ENCODE results near the gene AUNIP. TPM values are rescaled to one million over a fixed set of nuclear protein-coding genes. Genes with fewer than 3 reads are reported as not detected.

Gene AUNIP
- total and polyA plus RNA-seq, 7 donors, result 0.05 to 0.47 (median 0.13) TPM; not detected in 2

GRCh38 chr1:25814549-25815087 lies 44.6 kb downstream of the AUNIP start:
- ATAC-seq, result no peak
- Histone ChIP-seq H3K4me3 (no peak overlapping the region), H3K9me3 (no peaks in the 10 kb centered on the region), H3K36me3 (ENCODE audit: insufficient read depth in 1 of 2, low read depth in 1 of 2) (peaks cover 0 to 63% of the 10 kb centered on the region in 2 donors), H3K27ac (no peak overlapping the region), H3K4me1 (peaks cover 19% of the 10 kb centered on the region), H3K27me3 (ENCODE audit: insufficient read depth in 3 of 3, low read length in 2 of 3) (no peaks in the 10 kb centered on the region)
- intact Hi-C loops (cut with DNase I), result loop anchor here in 1 of 2 donors (5.0 kb wide), 1 partner anchor 312 kb away; no protein-coding TSS in a partner anchor
- DNase-seq, result no peak
- TF ChIP-seq CTCF (IDR thresholded peaks at IDR 0.05), result no peak
- 78 to 87% (median 84%) methylated on average over 7 of the region's 7 CpGs for WGBS, 3 donors

- no peak for TF ChIP-seq CTCF (IDR thresholded peaks at IDR 0.05)
- no peak overlapping the region for H3K4me3 ChIP-seq
- H3K4me1 ChIP-seq, result peaks cover 17% of the 10 kb centered on the region
- intact Hi-C loops (cut with DNase I), result loop anchor here in 1 of 2 donors (5.0 kb wide), 1 partner anchor 312 kb away; no protein-coding TSS in a partner anchor
- peaks cover 0 to 70% of the 10 kb centered on the region in 2 donors for H3K36me3 ChIP-seq (ENCODE audit: insufficient read depth in 1 of 2, low read depth in 1 of 2)
- WGBS, 3 donors, result 89 to 92% (median 90%) methylated on average over 24 of the region's 24 CpGs
- ATAC-seq (no peak), DNase-seq (no peak)
- no peaks in the 10 kb centered on the region for H3K9me3 ChIP-seq
- no peaks in the 10 kb centered on the region for H3K27me3 ChIP-seq (ENCODE audit: insufficient read depth in 3 of 3, low read length in 2 of 3)
- no peak overlapping the region for H3K27ac ChIP-seq
Measured at GRCh38 chr1:25813734-25814471, 45.4 kb downstream of the AUNIP start.

GRCh38 chr1:25813071-25813733 lies 46.1 kb downstream of the AUNIP start:
- DNase-seq, result no peak

More at GRCh38 chr1:25813071-25813733, 46.1 kb downstream of the AUNIP start:
- H3K4me1 ChIP-seq, result peaks cover 10% of the 10 kb centered on the region
- H3K36me3 ChIP-seq (ENCODE audit: insufficient read depth in 1 of 2, low read depth in 1 of 2), result peaks cover 0 to 77% of the 10 kb centered on the region in 2 donors
- no peaks in the 10 kb centered on the region for H3K27me3 ChIP-seq (ENCODE audit: insufficient read depth in 3 of 3, low read length in 2 of 3)
- intact Hi-C loops (cut with DNase I), result loop anchor here in 1 of 2 donors (5.0 kb wide), 1 partner anchor 311 kb away; no protein-coding TSS in a partner anchor
- 81 to 84% (median 84%) methylated on average over 11 of the region's 11 CpGs for WGBS, 3 donors
- ATAC-seq, result no peak
- no peak overlapping the region for H3K27ac ChIP-seq
- no peaks in the 10 kb centered on the region for H3K9me3 ChIP-seq
- no peak overlapping the region for H3K4me3 ChIP-seq
- no peak for TF ChIP-seq CTCF (IDR thresholded peaks at IDR 0.05)
